ENCODE data around the gene USP33.
"Not testable (repeated sequence)": the region's sequence is repeated elsewhere in the genome, so short reads cannot be mapped to it uniquely, and the experiment has no call there.

Gene USP33

DNA sequence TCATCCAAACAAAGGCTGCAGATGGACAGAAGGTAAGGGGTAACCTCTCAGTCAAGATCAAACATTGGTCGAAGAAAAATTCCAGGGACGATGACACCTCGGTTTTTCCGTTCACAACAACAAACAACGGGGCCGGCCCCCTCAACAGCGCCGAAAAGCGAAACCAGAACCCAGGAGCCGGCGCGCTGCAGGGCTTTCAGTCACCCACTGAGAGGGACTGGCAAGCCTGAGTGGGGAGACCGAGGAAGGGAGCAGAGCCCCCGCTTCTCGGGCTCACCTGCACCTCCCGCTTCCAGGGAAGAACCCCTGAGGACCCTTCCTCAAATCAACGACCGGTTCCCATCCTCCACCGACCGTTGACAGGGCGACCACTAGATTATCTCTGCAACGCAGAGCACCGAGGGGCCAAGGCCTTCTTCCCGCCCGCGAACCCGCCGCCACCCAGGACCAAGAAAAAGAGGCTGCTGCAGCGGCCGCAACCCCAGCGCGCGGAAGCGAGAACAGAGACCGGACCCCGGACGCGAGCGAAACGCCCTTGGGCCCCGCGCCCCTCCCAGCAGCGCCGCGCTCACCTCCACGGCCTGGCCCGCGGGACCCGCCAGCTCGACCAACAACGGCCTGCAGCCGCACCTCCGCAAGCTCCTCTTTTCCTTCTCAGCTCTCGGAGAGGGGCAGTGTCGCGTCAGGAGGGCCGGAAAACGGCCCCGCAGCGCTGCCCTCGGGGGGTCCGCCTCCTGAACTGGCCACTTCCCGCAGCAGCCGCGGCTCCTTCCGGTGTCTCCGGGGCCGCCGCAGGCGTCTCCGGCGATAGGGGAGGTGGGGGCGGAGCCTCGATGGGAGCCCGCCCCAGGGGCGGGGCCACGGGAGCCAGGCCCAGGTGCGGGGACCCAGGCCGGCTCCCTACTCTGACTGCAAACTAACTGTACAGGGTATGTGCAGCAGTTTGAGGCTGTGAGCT lies at the start of gene USP33:
Gene USP33 (minus strand): TSS at position 782 of the 958 bp plus-strand sequence. CDS start 18,155 bp downstream, outside the sequence.
- no peak for DNase-seq

DNA sequence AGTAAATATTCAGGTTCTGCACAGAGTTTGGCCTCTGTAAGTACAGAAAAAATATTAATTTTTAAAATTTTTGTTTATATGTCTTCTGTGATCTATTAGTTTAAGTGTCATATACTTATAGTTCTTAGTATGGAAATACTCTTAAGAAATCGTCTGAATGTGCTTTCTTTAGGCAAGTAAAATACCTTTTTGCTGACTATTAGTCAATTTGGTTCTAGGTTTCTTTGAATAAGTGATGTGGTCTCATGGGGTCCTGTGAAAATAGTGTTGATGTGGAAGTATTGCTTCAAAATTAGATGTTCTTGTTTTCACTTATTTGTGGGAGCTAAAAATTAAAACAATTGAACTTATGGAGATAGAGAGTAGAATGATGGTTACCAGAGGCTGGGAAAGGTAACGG lies 43.7 kb upstream of the USP33 start:
- no peak for DNase-seq

DNA sequence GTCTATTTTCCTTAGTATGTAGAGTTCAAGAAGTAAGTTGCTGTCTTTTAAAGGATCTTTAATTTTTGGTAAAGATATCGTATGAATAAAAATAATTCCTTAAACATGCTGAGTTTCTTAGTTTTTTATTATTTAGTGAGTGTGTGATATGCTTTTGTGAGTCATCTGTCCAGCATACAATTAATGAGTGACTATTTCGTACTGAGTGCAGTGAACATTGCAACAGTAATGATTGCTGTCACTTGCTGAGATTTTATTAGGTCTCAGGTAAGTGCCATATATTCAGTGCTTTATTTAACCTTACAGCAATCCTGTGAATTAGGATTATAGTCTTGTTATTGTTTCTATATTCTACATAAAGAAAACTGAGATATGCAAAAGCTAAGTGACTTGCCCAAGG lies 42.4 kb upstream of the USP33 start:
- DNase-seq = no peak

DNA sequence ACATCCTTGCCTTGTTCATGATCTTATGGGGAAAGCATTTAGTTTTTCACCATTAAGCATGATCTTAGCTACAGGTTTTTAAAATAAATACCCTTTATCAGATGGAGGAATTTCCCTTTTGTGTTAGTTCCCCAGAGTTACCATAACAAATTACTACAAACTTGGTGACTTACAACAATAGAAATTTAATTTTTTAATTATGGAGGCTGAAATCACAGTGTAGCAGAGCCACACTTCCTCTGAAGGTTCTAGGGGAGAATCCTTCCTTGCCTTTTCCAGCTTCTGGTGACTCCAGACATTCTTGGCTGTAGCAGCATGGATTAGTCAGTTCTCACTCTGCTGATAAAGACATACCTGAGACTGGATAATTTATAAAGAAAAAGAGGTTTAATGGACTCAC lies 38.3 kb upstream of the USP33 start:
- DNase-seq = no peak

DNA sequence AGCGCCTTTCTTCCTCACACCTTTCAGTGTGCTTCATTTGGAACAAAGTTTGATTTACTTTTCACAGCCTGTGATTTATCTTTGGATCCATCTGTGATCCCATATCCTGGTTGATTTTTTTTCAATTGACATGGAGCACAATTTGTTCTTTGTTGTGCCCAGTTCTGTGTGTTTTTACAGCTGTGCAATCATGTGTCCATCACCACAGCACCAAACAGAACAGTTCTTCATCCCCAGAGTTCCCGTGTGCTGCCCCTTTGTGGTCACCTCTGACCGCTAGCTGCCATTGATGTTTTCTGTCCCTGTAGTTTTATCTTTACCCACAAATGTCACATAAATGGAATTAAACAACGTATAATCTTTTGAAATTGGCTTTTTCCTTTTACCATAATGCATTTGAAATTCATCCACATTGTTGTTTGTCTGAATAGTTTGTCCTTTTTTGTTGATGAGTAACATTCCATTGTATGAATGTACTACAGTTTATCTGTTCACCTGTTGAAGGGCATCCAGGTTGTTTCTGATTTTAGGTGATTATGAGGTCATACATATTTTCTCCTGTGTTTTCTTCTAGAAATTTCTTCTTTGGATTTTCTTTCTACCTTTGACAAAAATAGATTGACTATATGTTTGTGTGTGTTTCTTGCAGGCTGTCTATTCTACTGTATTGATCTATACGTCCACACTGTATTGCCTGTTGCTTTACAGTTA lies 37.2 kb upstream of the USP33 start:
- DNase-seq = no peak

DNA sequence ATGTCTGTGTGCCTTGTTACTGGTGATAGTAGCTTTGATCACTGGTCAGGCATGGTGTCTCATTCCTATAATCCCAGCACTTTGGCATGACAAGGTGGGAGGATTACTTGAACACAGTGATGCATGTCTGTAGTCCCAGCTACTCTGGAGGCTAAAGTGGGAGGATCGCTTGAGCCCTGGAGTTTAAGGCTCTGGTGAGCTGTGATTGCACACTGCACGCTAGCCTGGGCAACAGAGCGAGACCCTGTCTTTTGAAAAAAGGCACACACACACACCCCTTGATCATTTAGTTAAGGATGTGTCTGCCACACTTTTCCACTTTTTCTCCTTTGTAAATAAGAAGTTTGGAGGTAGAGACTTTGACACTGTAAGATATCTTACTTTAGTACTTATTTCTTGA lies 34.9 kb upstream of the USP33 start:
- no peak for DNase-seq

DNA sequence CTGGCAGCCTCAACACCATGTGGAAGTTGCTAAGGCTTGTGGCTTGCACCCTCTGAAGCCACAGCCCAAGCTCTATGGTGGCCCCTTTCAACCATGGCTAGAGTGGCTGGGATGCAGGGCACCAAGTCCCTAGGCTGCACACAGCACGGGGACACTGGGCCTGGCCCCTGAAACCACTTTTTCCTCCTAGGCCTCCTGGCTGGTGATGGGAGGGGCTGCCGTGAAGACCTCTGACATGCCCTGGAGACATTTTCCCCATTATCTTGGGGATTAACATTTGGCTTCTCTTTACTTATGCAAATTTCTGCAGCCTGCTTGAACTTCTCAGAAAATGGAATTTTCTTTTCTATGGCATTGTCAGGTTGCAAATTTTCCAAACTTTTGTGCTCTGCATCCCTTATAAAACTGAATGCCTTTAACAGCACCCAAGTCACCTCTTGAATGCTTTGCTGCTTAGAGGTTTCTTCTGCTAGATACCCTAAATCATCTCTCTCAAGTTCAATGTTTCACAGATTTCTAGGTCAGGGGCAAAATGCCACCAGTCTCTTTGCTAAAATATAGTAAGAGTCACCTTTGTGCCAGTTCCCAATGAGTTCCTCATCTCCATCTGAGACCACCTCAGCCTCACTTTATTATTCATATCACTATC lies 26.6 kb upstream of the USP33 start:
- not testable (repeated sequence) for DNase-seq

DNA sequence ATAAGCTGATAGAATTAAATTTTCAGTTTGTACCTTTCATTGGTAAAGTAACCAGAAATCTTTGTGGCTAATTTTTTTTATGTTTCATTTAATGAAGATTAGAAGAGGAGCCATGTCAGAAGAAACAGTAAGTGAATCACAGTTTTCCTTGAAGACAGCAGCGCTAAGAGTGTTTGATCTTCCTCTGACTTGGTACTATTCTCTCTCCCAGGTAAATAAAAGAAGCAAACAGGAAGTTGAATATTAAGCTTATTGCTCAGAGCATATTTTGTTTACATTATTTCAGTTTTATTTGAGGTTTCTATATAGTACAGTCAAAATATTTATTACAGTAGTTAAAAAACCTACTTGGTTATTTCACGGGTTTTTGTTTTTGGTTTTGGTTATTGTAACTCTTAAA lies 23.5 kb upstream of the USP33 start:
- no peak for DNase-seq

DNA sequence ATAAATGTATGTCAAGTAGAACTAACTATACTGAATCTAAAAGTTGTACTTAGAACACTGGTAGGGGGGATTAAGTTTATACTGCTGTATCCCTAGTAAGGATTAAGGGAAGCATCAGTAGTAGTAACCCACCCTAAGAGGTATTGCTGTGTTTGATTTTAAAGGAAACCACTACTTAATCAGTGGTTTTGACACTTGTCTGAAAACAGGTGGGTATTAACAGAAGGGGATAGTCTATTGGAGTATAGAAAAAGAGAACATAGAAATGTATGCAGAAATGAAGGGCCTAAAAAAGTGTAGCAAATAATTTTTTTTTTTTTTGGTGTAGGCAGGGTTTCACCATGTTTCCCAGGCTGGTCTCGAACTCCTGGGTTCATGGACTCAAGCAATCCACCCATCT lies 22.0 kb upstream of the USP33 start:
- DNase-seq = no peak

DNA sequence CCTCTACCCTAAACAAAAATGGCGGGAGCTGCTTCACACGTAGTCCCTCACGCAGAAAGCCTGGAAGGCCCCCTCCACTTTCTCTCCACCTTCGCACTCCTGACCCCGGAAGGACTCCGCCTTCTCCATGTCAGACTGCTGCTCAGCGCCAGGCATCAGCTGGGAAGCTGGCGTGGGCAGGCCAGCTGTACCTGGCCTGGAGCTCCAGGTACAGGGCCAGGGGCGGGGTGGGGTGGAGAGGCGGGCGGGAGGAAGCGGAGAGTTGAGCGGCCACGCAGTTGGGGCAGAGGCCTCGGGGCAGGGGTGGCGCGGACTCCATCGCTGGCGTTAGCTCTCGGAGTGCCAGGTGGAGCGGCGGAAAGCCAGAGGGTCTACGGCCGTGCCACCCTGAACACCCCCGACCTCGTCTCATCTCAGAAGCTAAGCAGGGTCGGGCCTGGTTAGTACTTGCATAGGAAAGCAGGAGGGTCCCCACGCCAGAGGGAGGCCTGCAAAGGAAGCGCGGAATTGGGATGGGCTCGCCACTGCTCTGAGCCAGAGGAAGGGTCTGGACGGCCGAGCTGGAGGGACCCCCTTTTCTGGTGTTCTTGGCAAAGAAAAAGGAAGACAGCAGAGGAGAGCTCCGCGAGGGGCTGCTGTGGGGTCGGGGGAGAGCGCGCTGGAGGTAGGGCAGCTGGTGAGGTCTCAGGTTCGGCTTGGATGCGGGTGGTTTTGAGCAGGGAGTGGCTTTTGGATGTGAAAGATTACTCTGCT lies 20.1 kb upstream of the USP33 start, which contains the start of gene MIGA1:
Gene MIGA1 (plus strand): TSS at position 121 of the 753 bp plus-strand sequence. CDS start 3,604 bp downstream, outside the sequence.
- DNase-seq = peak; percentile 79

DNA sequence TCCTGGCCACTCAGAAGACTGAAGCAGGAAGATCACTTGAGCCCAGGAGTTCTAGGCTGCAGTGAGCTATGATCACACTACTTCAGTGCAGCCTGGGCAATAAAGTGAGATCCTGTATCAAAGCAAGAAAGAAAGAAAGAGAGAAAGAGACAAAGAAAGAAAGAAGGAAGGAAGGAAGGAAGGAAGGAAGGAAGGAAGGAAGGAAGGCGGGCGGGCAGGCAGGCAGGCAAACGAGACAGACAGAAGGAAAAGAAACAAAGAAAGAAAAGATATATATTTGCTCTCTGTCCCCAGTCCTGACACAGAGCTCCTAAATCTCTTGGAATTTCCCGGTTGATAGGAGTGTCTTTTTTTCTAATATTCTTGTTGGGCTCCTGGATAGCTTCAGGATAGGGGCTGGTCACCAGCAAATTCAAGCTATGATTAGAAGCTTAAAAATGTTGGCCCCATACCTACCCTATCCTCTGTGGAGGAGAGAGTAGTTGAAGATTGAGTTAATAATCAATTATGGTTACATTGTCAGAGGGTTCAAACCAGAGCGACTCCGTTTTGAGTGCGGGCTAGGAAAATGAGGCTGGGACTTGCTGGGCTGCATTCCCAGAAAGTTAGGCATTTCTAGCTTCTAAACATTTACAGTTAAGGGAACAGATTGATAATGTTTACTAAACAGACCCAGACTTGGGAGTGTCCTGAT lies 16.5 kb upstream of the USP33 start:
- DNase-seq = no peak

DNA sequence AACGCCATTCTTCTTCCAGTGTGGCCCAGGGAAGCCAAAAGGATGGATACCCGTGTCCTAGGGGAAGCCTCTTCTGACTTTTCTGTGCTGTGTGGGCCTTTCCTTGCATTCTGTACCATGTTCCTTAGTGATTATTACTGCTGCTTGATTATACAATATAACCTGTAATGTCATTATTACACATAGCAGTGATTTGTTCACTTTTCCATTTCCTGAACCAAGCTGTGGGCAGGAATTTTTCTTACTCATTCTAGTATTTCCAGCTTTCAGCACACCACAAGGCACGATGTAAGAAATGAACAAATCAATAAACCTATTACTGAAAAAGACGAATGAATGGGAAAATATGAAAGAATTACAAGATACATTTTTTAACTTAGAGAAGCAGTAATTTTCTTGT lies 8.4 kb upstream of the USP33 start:
- DNase-seq = no peak

DNA sequence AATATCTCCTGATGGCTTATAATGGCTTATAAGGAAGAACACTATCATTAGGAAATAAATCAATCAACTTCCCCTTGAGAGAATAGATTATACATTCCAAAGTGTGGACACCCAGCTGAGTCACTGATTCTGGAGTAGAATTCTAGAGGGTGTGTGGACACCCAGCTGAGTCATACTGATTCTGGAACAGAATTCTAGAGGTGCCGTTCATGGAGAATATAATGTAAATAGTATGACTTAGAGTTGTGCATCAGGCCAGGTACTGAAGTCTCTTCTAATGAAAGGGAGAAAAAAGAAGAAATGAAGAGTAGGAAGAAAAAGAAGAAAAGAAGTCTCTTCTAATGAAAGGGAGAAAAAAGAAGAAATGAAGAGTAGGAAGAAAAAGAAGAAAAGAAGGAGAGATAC lies 2.4 kb upstream of the USP33 start:
- no peak for DNase-seq

DNA sequence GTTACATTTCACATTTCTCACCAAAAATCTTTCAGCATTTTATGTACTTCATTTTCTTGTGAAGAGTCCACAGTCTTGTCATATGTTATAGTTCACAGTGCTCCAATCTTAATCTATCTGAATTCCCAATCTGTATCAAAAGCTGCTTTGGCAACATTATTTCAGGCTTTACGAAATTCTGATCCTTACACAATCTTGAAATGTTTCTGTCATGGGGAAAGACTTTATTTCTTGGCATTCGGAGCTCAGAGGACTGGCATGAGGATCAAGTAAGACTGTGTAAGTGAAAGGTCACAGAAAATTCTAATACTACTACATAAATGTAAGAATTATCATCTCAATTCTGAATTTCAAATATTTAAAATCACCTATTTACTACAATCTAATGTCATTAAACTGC lies 2.0 kb downstream of the USP33 start:
- no peak for DNase-seq

DNA sequence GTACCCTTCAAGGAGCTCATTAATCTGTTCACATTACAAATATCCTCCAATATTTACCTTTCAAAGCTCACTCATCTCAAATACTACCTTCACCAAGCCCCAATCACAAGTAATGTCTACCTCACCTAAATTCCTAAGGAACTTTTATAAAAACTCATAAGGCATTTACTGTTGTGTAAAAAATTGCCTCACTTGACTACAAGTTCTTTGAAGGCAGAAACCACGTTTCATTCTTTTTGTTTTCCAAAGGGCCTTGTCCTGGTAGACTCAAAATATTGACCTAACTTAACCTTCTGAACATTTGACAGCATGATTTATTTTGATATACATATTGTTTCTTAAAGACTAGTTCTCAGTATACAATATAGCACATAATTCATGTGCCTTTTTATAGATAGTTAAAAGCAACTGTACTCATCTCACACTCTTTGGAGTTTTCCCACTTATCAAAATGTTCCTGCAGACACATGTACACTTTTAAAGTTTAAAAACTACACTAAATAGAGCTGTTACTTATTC lies 2.5 kb downstream of the USP33 start:
- DNase-seq = no peak

DNA sequence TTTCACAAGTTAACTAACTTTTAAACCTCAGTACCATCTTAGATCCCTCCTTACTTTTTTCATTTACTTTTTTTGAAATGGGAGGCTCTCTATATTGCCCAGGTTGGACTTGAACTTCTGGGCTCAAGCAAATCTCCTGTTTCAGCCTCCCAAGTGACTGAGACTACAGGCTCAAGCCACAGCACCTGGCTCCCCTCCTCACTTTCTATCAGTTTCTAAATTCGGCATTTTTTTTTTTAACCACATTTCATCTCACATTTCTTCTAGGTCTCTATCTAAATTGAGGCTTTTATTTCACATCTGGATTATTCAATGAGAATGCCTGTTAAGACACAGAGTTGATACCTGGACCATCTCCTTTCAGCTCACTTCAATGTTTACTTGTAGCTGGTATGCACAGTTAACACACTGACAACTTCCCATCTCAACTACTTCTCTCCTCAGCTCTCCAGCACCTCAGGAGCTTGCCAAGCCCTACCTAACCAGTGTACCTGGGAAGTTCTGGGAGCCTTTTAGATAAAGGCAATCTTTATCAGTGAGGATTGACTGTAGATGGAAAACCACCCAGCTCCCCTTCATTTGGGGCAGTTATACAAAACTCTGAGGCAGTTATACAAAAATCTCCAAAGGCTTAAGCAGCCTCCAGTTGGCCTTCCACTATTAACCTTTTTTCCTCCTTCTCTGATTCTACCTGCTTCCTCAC lies 3.4 kb downstream of the USP33 start:
- DNase-seq = no peak

DNA sequence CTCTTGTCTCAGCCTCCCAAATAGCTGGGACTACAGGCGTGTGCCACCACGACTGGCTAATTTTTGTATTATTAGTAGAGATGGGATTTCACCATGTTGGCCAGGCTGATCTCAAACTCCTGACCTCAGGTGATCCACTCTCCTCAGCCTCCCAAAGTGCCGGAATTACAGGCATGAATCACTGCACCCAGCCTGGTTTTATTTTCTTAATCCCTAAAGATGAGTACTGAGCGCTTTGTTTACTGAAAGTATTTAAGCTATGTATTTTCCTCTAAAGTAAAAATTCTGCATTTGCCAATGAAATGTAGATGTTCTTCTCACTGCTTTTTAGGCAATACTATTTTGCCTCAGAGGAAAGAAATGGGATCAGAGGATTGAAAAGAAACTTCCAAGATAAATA lies 10.2 kb downstream of the USP33 start:
- not testable (repeated sequence) for DNase-seq

DNA sequence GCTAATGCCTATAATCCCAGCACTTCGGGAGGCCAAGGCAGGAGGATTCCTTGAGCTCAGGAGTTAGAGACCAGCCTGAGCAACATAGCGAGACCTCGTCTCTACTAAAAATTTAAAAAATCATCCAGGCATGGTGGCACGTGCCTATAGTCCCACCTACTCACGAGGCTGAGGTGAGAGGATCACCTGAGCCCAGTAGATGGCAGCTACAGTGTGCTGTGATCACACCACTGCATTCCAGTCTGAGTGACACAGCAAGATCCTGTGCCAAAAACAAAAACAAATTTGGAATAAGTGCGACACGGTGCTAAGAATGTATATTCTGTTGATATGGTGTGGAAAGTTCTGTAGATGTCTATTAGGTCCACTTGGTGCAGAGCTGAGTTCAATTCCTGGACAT lies 15.1 kb downstream of the USP33 start:
- no peak for DNase-seq

DNA sequence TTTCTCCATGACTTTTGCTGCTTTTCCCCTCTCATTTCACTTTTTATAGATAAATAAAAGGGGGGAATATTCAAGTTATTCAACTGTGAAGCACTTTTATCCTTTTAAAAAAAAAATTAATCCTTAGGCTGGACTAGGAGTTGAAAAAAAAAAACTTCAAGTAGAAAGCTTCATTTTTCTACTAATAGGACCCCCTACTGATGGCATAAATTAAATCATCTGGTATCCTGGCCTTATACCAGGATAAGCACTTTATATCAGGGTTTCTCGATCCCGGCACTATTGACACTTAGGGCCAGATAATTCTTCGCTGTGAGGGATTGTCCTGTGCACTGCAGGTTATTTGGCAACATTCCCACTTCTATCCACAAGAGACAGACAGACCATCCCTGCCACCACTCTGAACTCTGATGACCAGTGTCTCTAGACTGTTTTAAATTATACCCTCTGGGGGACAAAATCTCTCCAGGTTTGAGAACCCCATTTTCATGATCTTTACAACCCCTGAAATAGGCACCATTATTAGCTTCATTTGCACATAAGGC lies 17.6 kb downstream of the USP33 start:
- no peak for DNase-seq

DNA sequence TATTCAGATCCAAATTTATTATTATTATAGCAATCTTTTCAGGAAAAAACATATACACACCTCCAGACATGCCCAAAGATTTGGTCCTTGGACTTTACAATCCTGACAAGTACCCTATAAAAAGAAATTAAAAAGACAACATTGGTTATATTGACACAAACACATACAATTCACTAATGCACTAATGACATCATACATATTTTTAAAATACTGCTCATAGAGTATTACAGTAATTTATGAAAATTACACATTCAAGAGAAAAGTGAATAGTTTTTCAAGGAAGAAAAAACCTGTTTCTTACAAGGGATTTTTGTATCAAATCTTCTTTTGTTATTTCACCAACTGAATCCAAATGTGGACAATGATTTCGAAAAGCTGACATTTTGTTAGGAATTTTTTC lies 18.3 kb downstream of the USP33 start:
- DNase-seq = no peak

DNA sequence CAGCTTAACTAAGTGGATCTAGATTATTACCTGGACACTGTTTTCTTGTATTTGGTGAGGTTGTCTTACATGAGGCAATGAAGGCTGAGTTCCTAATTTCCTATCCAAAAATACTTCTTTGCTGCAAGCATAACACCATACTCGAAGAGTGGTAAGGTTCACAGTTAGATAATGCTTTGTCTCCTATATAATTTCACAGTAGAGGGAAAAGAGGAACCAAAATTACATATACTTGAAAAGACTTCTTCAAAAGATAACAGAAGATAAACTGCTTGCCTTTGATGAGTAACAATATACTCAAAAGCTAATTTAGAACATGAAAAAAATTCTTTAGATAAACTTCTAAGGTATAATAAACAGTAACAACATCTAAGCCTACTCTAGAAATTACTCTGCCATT lies 20.4 kb downstream of the USP33 start:
- DNase-seq = no peak

Measured in NCI-H524 treated with DMSO at 0.1 percent for 48 hours (cell line).